Peyer's patch (tissue), 4 donors: ENCODE data around the gene CNRIP1. TPM values are rescaled to one million over a fixed set of nuclear protein-coding genes. Genes with fewer than 3 reads are reported as not detected.

Experiments used
- DNase-seq, 3 donors: peaks; one replicate each; pipeline ENCODE4 v3.0.0-alpha.2; 2017 to 2019
- H3K27ac ChIP-seq, 4 donors: fragments of 200-600 bp; sonication (generic); one replicate each; pipeline ENCODE4 v1.5.1; 2016 to 2019
- H3K27me3 ChIP-seq, 2 donors: fragments of 200-600 bp; sonication (generic); one replicate each; pipeline ENCODE4 v1.5.1; 2019
- H3K36me3 ChIP-seq, 3 donors: fragments of 200-600 bp; sonication (generic); one replicate each; pipeline ENCODE4 v1.5.1; 2016 to 2019
- H3K4me1 ChIP-seq, 4 donors: fragments of 200-600 bp; sonication (generic); one replicate each; pipeline ENCODE4 v1.5.1; 2016 to 2019
- H3K4me3 ChIP-seq, 4 donors: fragments of 200-600 bp; sonication (generic); 1 replicate in 3 of 4; 2 replicates in 1 of 4; pipeline ENCODE4 v1.5.1; 2016 to 2019; ENCODE audit warnings: mild to moderate bottlenecking in 1 of 4
- H3K9me3 ChIP-seq, 4 donors: fragments of 200-600 bp; sonication (generic); one replicate each; pipeline ENCODE4 v1.5.1; 2016 to 2019; ENCODE audit warnings: mild to moderate bottlenecking in 1 of 4
- POLR2A ChIP-seq, 2 donors: fragments of 450-650 bp; IDR thresholded peaks; one replicate each; pipeline ENCODE4 v1.5.1; 2017; ENCODE audit warnings: antibody characterized with exemption in 2 of 2, mild to moderate bottlenecking in 2 of 2, moderate library complexity in 2 of 2
- total RNA-seq, 4 donors: library from RNA; depleted of rRNA; stranded (reverse); fragments of >200 nt; gene quantifications; one replicate each; pipeline ENCODE4 v1.1.0, GENCODE V29; 2016
- TF ChIP-seq, protein P1 (sequence below), 6 experiments: fragments of 450-650 bp in 4 of 6; fragments of 200-600 bp in 2 of 6; sonication (generic) in 1 of 6; IDR thresholded peaks; one replicate each; pipeline ENCODE4 v1.5.1; 2017 to 2019; ENCODE audit warnings: antibody characterized with exemption in 6 of 6, mild to moderate bottlenecking in 3 of 6, moderate library complexity in 1 of 6

Gene CNRIP1
- total RNA-seq, 4 donors from 2014 or later = 2.1 to 21.5 (median 4.8) TPM

DNA sequence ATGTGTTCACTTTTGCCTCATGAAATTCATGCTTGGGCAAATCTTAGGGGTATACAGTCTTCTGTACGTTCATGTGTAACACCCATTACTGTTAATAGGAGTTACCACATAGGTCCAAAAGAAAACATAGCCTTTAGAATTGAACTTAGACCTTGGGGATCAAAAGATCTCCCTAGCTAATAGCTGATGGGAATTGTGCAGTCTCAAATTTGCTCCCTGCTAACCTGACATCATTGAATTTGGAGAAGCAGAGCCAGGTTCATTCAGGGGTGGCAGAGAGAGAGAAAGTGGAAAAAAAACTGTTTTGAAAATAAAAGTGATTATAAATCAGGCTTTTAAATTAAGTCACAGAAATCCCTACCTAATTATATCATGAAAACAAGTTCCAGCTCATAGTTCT is 39.4 kb downstream of the CNRIP1 start:
- Histone ChIP-seq H3K9me3 (no peaks in the 10 kb centered on the region), H3K27me3 (no peaks in the 10 kb centered on the region), H3K4me3 (no peak overlapping the region), H3K27ac (no peak overlapping the region), H3K4me1 (no peaks in the 10 kb centered on the region), H3K36me3 (no peaks in the 10 kb centered on the region)
- DNase-seq = no peak
- TF ChIP-seq, protein P1, sequence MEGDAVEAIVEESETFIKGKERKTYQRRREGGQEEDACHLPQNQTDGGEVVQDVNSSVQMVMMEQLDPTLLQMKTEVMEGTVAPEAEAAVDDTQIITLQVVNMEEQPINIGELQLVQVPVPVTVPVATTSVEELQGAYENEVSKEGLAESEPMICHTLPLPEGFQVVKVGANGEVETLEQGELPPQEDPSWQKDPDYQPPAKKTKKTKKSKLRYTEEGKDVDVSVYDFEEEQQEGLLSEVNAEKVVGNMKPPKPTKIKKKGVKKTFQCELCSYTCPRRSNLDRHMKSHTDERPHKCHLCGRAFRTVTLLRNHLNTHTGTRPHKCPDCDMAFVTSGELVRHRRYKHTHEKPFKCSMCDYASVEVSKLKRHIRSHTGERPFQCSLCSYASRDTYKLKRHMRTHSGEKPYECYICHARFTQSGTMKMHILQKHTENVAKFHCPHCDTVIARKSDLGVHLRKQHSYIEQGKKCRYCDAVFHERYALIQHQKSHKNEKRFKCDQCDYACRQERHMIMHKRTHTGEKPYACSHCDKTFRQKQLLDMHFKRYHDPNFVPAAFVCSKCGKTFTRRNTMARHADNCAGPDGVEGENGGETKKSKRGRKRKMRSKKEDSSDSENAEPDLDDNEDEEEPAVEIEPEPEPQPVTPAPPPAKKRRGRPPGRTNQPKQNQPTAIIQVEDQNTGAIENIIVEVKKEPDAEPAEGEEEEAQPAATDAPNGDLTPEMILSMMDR (IDR thresholded peaks at IDR 0.05) = no peak
- no peak for TF ChIP-seq POLR2A (IDR thresholded peaks at IDR 0.05)

DNA sequence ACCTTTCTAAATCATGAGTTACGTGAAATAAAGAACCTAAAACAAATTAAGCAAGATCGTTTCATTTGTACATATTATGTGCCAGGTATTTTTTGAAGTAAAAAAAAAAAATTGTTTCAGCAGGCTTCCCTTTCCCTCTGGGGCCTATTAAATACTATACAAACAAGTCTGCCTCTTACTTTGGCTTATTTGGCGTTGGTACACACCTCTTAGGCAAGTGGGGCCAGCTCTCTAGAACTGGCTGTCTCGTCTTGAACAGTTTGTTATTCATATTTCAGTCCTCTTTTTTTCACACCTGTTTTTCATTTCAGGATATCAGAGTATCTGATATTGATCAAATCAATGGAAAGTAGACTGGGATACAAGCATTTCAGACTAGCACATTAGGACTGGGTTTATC is 40.1 kb downstream of the CNRIP1 start:
- H3K4me3 ChIP-seq = no peak overlapping the region
- H3K9me3 ChIP-seq = no peaks in the 10 kb centered on the region
- no peak for TF ChIP-seq POLR2A (IDR thresholded peaks at IDR 0.05)
- TF ChIP-seq, protein P1 (IDR thresholded peaks at IDR 0.05) = no peak
- H3K4me1 ChIP-seq = no peaks in the 10 kb centered on the region
- no peaks in the 10 kb centered on the region for H3K36me3 ChIP-seq
- DNase-seq = no peak
- no peak overlapping the region for H3K27ac ChIP-seq
- no peaks in the 10 kb centered on the region for H3K27me3 ChIP-seq

DNA sequence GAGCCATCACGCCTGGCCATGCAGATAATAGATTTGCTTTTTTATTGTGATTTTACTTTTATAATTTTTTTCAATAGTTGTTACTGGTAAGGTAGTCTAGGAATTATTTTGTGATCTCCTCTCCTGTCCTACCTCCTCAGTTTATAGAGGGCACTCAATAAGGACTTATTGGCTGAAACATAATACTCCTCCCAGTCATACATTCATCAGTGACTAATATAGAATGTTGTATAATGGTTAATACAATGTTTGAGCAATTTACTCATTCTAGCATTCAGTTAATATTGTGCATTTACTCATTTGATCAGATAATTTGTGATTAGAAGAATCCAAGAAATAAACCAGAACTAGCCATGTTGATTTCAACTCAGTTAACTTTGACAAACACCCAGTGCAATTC is 41.6 kb downstream of the CNRIP1 start:
- Histone ChIP-seq H3K4me1 (no peaks in the 10 kb centered on the region), H3K36me3 (no peaks in the 10 kb centered on the region), H3K4me3 (no peak overlapping the region), H3K27ac (no peak overlapping the region), H3K9me3 (no peaks in the 10 kb centered on the region), H3K27me3 (no peaks in the 10 kb centered on the region)
- no peak for DNase-seq
- TF ChIP-seq POLR2A (IDR thresholded peaks at IDR 0.05) = no peak
- TF ChIP-seq, protein P1 (IDR thresholded peaks at IDR 0.05) = no peak

DNA sequence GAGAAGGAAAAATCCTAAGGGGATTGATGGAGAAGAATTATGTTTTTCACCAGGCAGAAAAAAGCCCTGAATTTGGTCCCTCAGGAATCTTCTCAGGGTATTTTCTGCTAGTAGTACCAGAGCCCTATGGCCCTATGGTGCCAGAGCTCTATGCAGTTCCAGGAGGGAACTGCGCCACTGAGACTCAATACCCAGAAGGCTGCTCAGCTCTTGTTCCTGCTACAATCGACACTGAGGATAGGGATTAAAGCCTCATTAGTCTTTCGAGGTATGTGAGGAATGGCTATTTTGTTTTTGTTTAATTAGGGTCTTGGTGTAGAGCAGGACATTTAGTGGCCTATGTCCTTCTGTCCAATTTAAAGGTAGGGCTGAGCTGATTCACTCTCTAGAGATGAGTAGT is 45.7 kb downstream of the CNRIP1 start:
- H3K27me3 ChIP-seq = no peaks in the 10 kb centered on the region
- TF ChIP-seq, protein P1 (IDR thresholded peaks at IDR 0.05) = no peak
- TF ChIP-seq POLR2A (IDR thresholded peaks at IDR 0.05) = no peak
- no peaks in the 10 kb centered on the region for H3K36me3 ChIP-seq
- DNase-seq = no peak
- no peak overlapping the region for H3K4me3 ChIP-seq
- H3K27ac ChIP-seq = no peak overlapping the region
- H3K9me3 ChIP-seq = no peaks in the 10 kb centered on the region
- no peaks in the 10 kb centered on the region for H3K4me1 ChIP-seq

DNA sequence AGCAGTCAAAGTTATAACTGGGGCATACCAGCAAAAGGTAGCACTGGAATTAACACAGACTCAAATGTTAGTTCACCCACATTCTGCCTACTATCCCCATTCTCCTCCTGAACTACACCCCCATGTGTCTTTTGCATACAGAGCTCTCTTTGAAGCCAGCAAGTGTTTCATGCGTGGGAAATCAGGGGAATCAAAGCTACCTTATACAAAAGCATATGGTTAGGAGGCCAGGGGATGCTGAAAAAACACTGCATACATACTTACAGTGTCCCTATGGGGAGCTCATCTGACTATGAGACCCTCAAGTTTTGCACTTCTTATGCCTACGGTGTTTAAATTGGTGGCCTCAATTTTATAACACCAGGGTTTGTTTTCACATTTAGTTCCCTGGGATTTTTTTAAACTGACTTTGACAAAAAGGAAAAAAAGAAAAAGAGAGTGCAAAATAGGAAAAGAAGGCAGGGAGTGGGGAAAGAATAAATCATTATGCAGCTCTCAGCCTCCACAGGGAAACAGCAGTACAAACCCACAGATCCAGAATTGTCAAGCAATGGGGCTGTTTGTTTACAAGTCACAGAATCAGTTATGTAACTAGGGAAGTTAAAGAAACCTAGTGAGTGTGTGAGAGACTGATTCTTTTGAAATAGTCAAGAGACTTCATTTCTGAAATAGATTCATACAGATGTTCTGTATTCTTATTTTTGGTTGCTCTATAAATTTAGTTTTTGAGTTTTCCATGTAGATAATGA is 47.3 kb downstream of the CNRIP1 start:
- no peak overlapping the region for H3K4me3 ChIP-seq
- no peak overlapping the region for H3K27ac ChIP-seq
- H3K9me3 ChIP-seq = no peaks in the 10 kb centered on the region
- H3K27me3 ChIP-seq = no peaks in the 10 kb centered on the region
- no peak for TF ChIP-seq POLR2A (IDR thresholded peaks at IDR 0.05)
- TF ChIP-seq, protein P1 (IDR thresholded peaks at IDR 0.05) = no peak
- no peaks in the 10 kb centered on the region for H3K36me3 ChIP-seq
- DNase-seq = no peak
- no peaks in the 10 kb centered on the region for H3K4me1 ChIP-seq
